Right cardiac atrium (tissue), 5 donors: ENCODE results near the gene RUFY1. TPM values are rescaled to one million over a fixed set of nuclear protein-coding genes. Genes with fewer than 3 reads are reported as not detected.
"Not testable (repeated sequence)": the region's sequence is repeated elsewhere in the genome, so short reads cannot be mapped to it uniquely, and the experiment has no call there.

Experiments
- ATAC-seq, 2 donors: fragments of 200-7000 bp; cut with Tn5 transposase; one replicate each; pipeline versions ENCODE4 v1.8.0 to v1.9.1; 2020; ENCODE audit warnings: moderate library complexity in 2 of 2, mild to moderate bottlenecking in 1 of 2
- DNase-seq, 3 donors: peaks; one replicate each; pipeline ENCODE4 v3.0.0-alpha.2; 2020
- H3K27ac ChIP-seq: one replicate; pipeline ENCODE4 v1.5.1; 2013; ENCODE audit warnings: mild to moderate bottlenecking, low read length, control low read depth, moderate library complexity
- H3K27me3 ChIP-seq: one replicate; pipeline ENCODE4 v1.6.1; 2013; ENCODE audit not compliant: control insufficient read depth, insufficient read depth
- H3K4me1 ChIP-seq: one replicate; pipeline ENCODE4 v1.6.1; 2013; ENCODE audit warnings: low read length; ENCODE audit not compliant: control insufficient read depth, insufficient read depth
- H3K4me3 ChIP-seq: one replicate; pipeline ENCODE4 v1.5.1; 2013; ENCODE audit warnings: low read length, control low read depth
- H3K9me3 ChIP-seq: one replicate; pipeline ENCODE4 v1.6.1; 2013; ENCODE audit warnings: low read length; ENCODE audit not compliant: control insufficient read depth
- WGBS: extraction: QIAGEN DNeasy Blood & Tissue Kit; methylation state at CpG from one replicate; pipeline ENCODE4 v1.1.7; 2013; 5-methylcytosine and 5-hydroxymethylcytosine counted together
- intact Hi-C, 4 donors: fragments of 100-400 bp; cut with DNase I; formaldehyde crosslinking; loops; one replicate each; pipeline versions ENCODE4 v1.11.0 to v1.14.0; 2022 to 2023
- long read RNA-seq, 4 donors: library from polyadenylated mRNA; unstranded; transcript quantifications; one replicate each; pipeline ENCODE4 v2.0.0, GENCODE V29; 2020 to 2021
- polyA plus RNA-seq: library from polyadenylated mRNA; stranded (reverse); fragments of 200-250 nt; gene quantifications from one replicate; pipeline ENCODE4 v1.2.3, GENCODE V29; 2013
- total RNA-seq, 4 donors: library from RNA; stranded (reverse); fragmentation: NEBNext Ultra II Directional; extraction: Animal tissue kit (Norgen Biotek cat#: 25700); gene quantifications; one replicate each; pipeline ENCODE4 v1.2.1, GENCODE V29; 2021
- donor health status: healthy with polysubstance abuse.
- donor health status: DM: no; HTN: yes; CAD: no.
- donor health status: DM: no; HTN: no; CAD: no.
- donor health status: DM: no; HTN: yes; CAD: no; lungs with severe emphysema.
- donor health status: DM: yes; HTN: yes; CAD: no.

RUFY1 gene
- total RNA-seq, result 10 to 100 TPM; 22.1 to 25.6 (median 24.3) TPM
- polyA plus RNA-seq, result 18.9 TPM
- long read RNA-seq, donor 1, transcript RUFY1-201 (18 exons, 2,646 nt), result major isoform, 49 of 81 reads
- long read RNA-seq, donor 1, partial matches to known transcripts, result 12 of 81 reads
- long read RNA-seq, donor 1, other reads (novel, unspliced or antisense), result 15 of 81 reads
- long read RNA-seq, donor 2, transcript RUFY1-201 (18 exons, 2,646 nt), result major isoform, 8 of 17 reads
- long read RNA-seq, donor 2, partial matches to known transcripts, result 0 of 17 reads
- long read RNA-seq, donor 2, other reads (novel, unspliced or antisense), result 8 of 17 reads
- long read RNA-seq, donor 3, transcript RUFY1-204 (17 exons, 2,642 nt), result major isoform, 8 of 33 reads
- long read RNA-seq, donor 3, partial matches to known transcripts, result 12 of 33 reads
- long read RNA-seq, donor 3, other reads (novel, unspliced or antisense), result 5 of 33 reads
- long read RNA-seq, donor 4, transcript RUFY1-201 (18 exons, 2,646 nt), result major isoform, 9 of 16 reads
- long read RNA-seq, donor 4, partial matches to known transcripts, result 1 of 16 reads
- long read RNA-seq, donor 4, other reads (novel, unspliced or antisense), result 4 of 16 reads

- WGBS, result under 1% methylated on average over 109 of the region's 109 CpGs
These were observed at the start of gene RUFY1 for GRCh38 chr5:179550511-179551342. Gene RUFY1 (plus strand): TSS chr5:179550554. CDS start chr5:179550570, 16 bp downstream.

GRCh38 chr5:179501997-179502396 lies 48.4 kb upstream of the RUFY1 start:
- DNase-seq, H3K27me3 ChIP-seq, H3K9me3 ChIP-seq, H3K4me3 ChIP-seq, H3K4me1 ChIP-seq, intact Hi-C loops, H3K27ac ChIP-seq, ATAC-seq: not testable (repeated sequence)
- WGBS, result no CpG with 5 or more reads among the region's 11 CpGs

More at GRCh38 chr5:179550511-179551342, at the start of gene RUFY1:
- no peaks in the 10 kb centered on the region for H3K9me3 ChIP-seq
- peak; percentile 85 to 94 (median 93) for DNase-seq
- no peaks in the 10 kb centered on the region for H3K27me3 ChIP-seq
- intact Hi-C loops, result no loop called here
- ATAC-seq, result peak; percentile 87 to 92
- H3K27ac ChIP-seq, result peak within 1 kb of the TSS; percentile 99
- peak within 1 kb of the TSS; percentile 96 for H3K4me3 ChIP-seq
- H3K4me1 ChIP-seq, result no peaks in the 10 kb centered on the region

GRCh38 chr5:179502420-179502819 lies 47.9 kb upstream of the RUFY1 start:
- intact Hi-C loops, DNase-seq, H3K4me1 ChIP-seq, H3K9me3 ChIP-seq, H3K27me3 ChIP-seq, ATAC-seq, H3K4me3 ChIP-seq, H3K27ac ChIP-seq: not testable (repeated sequence)
- WGBS, result 89% methylated on average over 5 of the region's 8 CpGs

GRCh38 chr5:179504191-179504590 lies 46.2 kb upstream of the RUFY1 start:
- WGBS, result 63% methylated on average over 7 of the region's 7 CpGs

GRCh38 chr5:179504600-179505396 lies 45.6 kb upstream of the RUFY1 start:
- ATAC-seq (no peak), DNase-seq (no peak)
- WGBS, result 61% methylated on average over 17 of the region's 17 CpGs
- Histone ChIP-seq H3K27ac (no peak overlapping the region), H3K9me3 (no peaks in the 10 kb centered on the region), H3K27me3 (no peaks in the 10 kb centered on the region), H3K4me1 (no peaks in the 10 kb centered on the region), H3K4me3 (no peak overlapping the region)
- intact Hi-C loops, result no loop called here

More at GRCh38 chr5:179504191-179504590, 46.2 kb upstream of the RUFY1 start:
- no peaks in the 10 kb centered on the region for H3K27me3 ChIP-seq
- ATAC-seq, result no peak
- H3K9me3 ChIP-seq, result no peaks in the 10 kb centered on the region
- H3K4me1 ChIP-seq, result no peaks in the 10 kb centered on the region
- intact Hi-C loops, result no loop called here
- H3K4me3 ChIP-seq, result no peak overlapping the region
- DNase-seq, result no peak
- no peak overlapping the region for H3K27ac ChIP-seq

GRCh38 chr5:179505636-179506261 lies 44.6 kb upstream of the RUFY1 start:
- DNase-seq (peak in 1 of 3 donors; percentile 25), ATAC-seq (no peak)
- 89% methylated on average over 12 of the region's 12 CpGs for WGBS
- Histone ChIP-seq H3K27ac (no peak overlapping the region), H3K4me3 (no peak overlapping the region), H3K9me3 (no peaks in the 10 kb centered on the region), H3K27me3 (no peaks in the 10 kb centered on the region), H3K4me1 (no peaks in the 10 kb centered on the region)
- intact Hi-C loops, result no loop called here

GRCh38 chr5:179509239-179509638 lies 41.1 kb upstream of the RUFY1 start:
- DNase-seq, result no peak
- ATAC-seq, result no peak
- no peak overlapping the region for H3K4me3 ChIP-seq
- intact Hi-C loops, result no loop called here
- H3K4me1 ChIP-seq, result no peaks in the 10 kb centered on the region
- 49% methylated on average over 4 of the region's 4 CpGs for WGBS
- H3K27me3 ChIP-seq, result no peaks in the 10 kb centered on the region
- H3K9me3 ChIP-seq, result no peaks in the 10 kb centered on the region
- H3K27ac ChIP-seq, result no peak overlapping the region

- no peaks in the 10 kb centered on the region for H3K9me3 ChIP-seq
- no peak for DNase-seq
- H3K4me1 ChIP-seq, result no peaks in the 10 kb centered on the region
- WGBS, result 83% methylated on average over 1 of the region's 1 CpG
- no peak overlapping the region for H3K4me3 ChIP-seq
- intact Hi-C loops, result no loop called here
- no peaks in the 10 kb centered on the region for H3K27me3 ChIP-seq
- no peak overlapping the region for H3K27ac ChIP-seq
- ATAC-seq, result no peak
These were observed 40.5 kb upstream of the RUFY1 start for GRCh38 chr5:179509845-179510244.

- no peak overlapping the region for H3K4me3 ChIP-seq
- no peaks in the 10 kb centered on the region for H3K9me3 ChIP-seq
- no peak overlapping the region for H3K27ac ChIP-seq
- ATAC-seq (no peak), DNase-seq (no peak)
- intact Hi-C loops, result no loop called here
- 87% methylated on average over 15 of the region's 15 CpGs for WGBS
- H3K4me1 ChIP-seq, result no peaks in the 10 kb centered on the region
- H3K27me3 ChIP-seq, result no peaks in the 10 kb centered on the region
These were observed 37.8 kb upstream of the RUFY1 start for GRCh38 chr5:179512452-179513000.

GRCh38 chr5:179515501-179515900 lies 34.9 kb upstream of the RUFY1 start:
- DNase-seq, H3K4me1 ChIP-seq, H3K27ac ChIP-seq, H3K4me3 ChIP-seq, H3K27me3 ChIP-seq, intact Hi-C loops, H3K9me3 ChIP-seq, ATAC-seq: not testable (repeated sequence)
- 67% methylated on average over 7 of the region's 7 CpGs for WGBS
